Activated CD4-positive, alpha-beta T cell treated with anti-CD3 and anti-CD28 coated beads, Interleukin-2, amount 50 U/mL, for 1 hour (primary cell): Measurements from ENCODE around the gene CASP14.
"Not testable (repeated sequence)": the region's sequence is repeated elsewhere in the genome, so short reads cannot be mapped to it uniquely, and the experiment has no call there.

ENCODE experiments used
- DNase-seq: peaks from one replicate; pipeline ENCODE4 v3.0.0-alpha.2; 2020

CASP14 gene

GRCh38 chr19:15048885-15049541 is at the start of gene CASP14:
TSS of gene CASP14 (plus strand) at chr19:15049480. CDS start at chr19:15052252, 2,772 bp downstream.
- DNase-seq = no peak

GRCh38 chr19:15008308-15008707 is 41.0 kb upstream of the CASP14 start:
- no peak for DNase-seq

DNA sequence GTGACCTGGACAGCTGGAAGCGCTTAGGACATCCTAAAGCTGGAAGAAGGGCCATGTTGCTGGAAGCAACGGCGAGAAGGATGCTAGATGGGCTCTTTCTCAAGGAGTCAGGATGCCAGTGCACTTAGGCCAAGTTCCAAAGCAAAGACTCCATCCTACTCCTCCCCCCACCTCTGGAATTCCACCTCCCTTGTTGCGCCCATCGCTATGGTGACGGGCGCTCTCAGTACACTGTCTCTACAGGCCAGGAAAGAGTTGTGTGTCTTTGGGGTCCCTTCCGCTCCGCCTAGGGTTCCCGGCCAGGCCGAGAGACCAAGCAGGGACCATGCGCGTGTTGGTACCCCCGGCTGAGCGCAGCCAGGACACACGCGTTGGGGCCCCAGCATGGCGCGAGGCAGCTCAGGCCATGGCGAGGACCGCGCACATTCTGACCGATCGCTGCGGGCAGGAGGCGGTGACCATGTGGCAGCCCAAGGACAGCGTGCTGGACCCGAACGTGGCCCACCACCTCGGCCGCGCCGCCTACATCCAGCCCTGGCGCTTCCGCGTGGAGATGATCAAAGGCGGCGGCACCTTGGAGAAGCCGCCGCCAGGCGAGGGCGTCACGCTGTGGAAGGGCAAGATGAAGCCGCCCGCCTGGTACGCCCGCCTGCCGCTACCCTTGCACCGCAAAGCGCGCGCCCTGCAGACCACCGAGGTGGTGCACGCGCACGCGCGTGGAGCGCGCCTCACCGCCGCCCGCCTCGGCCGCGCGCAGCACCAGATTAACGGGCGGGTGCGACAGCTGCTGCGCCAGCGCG is 38.6 kb upstream of the CASP14 start:
- no peak for DNase-seq

GRCh38 chr19:15014579-15014978 is 34.7 kb upstream of the CASP14 start:
- DNase-seq = no peak

DNA sequence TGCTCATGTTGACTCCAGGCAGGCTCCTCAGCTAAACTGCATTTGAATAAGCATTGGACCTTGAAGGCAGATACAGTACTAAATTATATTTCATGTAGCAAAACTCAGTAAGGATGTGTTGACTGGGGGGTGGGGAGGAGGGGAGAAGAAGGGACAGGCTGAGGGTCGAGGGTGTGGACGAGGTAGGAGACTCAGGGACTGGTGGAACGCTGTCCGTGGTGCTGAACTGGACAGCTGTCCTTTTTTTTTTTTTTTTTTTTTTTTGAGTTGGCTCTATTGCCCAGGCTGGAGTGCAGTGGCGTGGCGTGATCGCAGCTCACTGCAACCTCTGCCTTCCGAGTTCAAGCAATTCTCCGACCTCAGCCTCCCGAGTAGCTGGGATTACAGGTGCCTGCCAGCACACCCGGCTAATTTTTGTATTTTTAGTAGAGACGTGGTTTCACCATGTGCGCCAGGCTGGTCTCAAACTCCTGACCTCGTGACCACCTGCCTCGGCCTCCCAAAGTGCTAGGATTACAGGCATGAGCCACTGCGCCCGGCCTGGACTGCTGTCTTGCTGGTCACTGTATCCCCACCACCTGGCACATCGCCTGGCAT is 33.2 kb upstream of the CASP14 start:
- DNase-seq = no peak

DNA sequence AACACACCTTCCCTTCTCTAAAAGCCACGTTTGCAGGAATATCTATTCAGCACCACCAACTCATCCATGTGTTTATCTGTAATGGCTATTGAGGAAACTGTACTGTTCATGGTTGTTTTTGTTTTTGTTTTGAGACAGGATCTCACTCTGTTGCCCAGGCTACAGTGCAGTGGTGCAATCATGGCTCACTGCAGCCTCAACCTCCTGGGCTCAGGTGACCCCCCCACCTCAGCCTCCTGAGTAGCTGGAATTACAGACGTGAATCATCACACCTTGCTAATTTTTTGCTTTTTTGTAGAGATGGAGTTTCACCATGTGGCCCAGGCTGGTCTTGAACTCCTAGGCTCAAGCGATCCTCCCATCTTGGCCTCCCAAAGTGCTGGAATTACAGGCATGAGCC is 30.4 kb upstream of the CASP14 start:
- not testable (repeated sequence) for DNase-seq

- DNase-seq = no peak
Observed at GRCh38 chr19:15021286-15022007, 27.8 kb upstream of the CASP14 start.

GRCh38 chr19:15022752-15023151 is 26.5 kb upstream of the CASP14 start:
- no peak for DNase-seq

DNA sequence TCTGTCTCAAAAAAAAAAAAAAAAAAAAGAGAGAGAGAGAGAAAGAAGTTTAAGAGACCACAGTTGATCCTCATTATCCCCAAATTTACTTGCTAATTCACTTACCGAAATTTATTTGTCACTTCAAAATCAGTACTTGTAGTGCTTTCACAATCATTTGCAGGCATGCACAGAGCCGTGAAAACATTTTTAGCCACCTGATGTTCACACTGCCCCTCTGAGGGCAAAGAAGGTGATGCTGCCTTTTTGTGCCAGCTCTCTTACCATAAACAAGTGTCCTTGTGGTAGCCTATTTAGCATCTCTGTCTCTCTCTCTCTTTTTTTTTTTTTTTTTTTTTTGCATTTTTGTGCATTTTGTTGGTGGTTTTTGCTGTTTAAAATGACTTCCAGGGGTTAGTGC is 24.1 kb upstream of the CASP14 start:
- DNase-seq = no peak

- no peak for DNase-seq
Observed at GRCh38 chr19:15028490-15028889, 20.8 kb upstream of the CASP14 start.

GRCh38 chr19:15031675-15032074 is 17.6 kb upstream of the CASP14 start:
- DNase-seq = no peak

GRCh38 chr19:15035795-15036311 is 13.4 kb upstream of the CASP14 start:
- DNase-seq = no peak

- no peak for DNase-seq
Observed at GRCh38 chr19:15037586-15037985, 11.7 kb upstream of the CASP14 start.

DNA sequence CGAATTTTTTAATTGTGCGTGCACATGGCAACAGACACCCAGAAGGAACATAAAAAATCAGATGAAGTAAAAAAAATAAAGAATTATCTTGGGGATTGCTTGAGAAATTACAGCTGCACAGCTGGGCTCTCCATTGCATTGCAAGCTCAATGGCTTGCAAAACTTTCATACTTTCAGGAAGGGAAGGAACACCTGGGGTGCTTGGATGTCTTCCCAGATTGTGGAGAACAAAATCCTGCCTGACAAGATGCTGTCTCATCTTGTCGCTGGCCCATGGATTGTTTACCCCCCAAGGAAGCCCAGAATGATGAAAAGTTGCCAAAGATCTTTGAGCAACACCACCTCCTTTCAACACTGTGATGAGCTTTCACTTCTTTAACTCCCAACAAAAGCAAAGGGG is 11.0 kb upstream of the CASP14 start:
- no peak for DNase-seq

DNA sequence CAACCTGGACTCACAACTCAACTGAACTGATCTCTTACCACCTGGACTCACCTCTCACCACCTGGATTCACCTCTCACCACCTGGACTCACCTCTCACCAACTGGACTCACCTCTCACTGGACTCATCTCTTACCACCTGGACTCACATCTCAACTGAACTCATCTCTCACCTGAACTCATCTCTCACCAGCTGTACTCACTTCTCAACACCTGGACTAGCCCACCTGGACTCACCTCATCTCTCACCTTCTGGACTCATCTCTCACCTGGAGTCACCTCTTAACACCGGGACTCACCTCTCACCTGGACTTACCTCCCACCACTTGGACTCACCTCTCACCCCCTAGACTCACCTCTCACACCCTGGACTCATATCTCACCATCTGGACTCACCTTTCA is 7.3 kb upstream of the CASP14 start:
- DNase-seq = no peak

DNA sequence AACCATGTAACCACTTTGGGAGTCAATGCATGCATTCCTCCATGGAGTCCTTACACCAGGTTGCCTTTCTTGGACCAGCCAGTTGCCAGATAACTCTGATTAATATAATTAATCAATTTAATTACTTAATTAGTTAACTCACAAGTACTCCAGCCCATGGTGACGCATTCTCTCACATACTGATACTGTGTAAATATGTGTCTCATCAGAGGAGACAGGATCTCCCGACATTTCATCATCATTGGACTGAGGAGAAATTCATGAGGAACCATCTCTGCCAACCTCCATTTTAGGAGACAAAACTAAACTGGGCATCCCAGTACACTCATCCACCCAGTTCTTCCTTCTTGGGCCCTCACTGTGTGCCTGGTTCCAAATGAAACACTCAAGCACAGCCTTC is 6.5 kb upstream of the CASP14 start:
- no peak for DNase-seq

DNA sequence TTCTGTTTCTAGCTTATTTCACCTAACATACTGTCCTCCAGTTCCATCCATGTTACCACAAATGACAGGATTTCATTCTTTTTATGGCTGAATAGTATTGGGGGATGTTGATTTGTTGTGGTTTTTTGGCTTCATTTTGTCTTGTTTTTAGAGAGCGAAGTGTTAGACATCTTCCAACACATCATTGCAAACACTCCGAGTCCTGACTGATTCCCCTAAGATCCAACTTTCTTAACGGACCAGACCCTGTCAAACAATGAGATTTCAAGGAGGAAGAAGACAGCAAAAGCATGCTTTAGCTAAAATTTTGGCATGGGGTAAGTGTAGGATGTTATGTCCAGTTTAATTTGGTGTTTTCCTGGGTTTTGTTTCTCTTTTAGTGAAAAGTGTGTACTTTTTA is 3.8 kb upstream of the CASP14 start:
- no peak for DNase-seq

- DNase-seq = no peak
Observed at GRCh38 chr19:15047680-15048079, 1.6 kb upstream of the CASP14 start.

- DNase-seq = no peak
Observed at GRCh38 chr19:15048128-15048527, 1.2 kb upstream of the CASP14 start.

GRCh38 chr19:15050639-15051038 is 1.4 kb downstream of the CASP14 start:
- DNase-seq = no peak

- no peak for DNase-seq
Observed at GRCh38 chr19:15062036-15062435, 12.8 kb downstream of the CASP14 start.

DNA sequence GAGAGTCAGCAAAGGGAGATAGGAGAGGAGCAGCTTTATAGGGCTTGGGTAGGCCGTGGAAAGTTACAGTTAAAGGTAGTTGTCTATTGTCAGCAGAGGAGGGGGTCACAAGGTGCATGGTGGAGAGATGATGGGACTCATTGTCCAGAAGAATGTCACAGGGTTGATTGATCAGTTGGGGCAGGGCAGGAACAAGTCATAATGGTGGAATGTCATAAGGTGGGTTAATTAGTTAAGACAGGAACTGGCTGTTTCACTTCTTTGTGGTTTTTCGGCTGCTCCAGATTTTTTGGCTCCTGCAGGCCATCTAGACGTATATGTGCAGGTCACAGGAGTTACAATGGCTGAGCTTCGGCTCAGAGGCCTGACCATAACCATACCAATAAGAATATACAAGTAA is 21.1 kb downstream of the CASP14 start:
- DNase-seq = not testable (repeated sequence)

DNA sequence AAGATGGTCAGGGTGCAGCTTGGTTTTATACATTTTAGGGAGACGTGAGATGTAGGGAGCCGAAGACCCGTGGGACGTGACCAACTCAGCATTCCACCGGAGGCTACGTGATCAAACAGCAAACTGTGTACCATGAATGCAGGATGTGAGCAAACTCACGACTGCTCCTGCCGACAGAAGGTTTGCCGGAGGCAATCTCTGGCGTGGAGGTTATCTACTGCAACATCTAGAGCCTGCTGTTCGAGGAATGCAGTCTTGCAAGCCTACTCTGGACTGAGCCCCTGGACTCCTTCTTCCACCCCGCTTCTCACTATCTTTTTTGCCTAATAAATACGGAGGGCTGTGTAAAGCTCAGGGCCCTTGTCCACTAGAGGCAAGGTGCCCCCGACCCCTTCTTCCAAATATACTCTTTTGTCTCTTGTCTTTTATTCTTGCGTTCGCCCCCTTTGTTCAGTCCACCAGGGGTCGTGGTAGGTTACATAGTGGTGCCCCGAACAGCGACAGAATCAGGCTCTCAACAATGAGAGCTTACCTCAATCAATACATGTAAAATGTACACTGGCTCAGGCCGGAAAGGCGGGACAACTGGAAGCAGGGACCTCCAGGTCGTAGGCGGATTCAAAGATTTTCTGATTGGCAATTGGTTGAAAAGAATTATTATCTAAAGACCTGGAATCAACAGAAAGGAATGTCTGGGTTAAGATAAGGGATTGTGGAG is 23.8 kb downstream of the CASP14 start:
- DNase-seq = no peak
